ENCODE measurements around the gene WDR83. TPM values are rescaled to one million over a fixed set of nuclear protein-coding genes. Genes with fewer than 3 reads are reported as not detected.
A peak's percentile ranks its signal among the peaks of the same experiment; 100 is the strongest.
"Not testable (repeated sequence)": the region's sequence is repeated elsewhere in the genome, so short reads cannot be mapped to it uniquely, and the experiment has no call there.

The WDR83 gene
- total RNA-seq, 4 donors from 2014 or later = 1.5 to 24.7 (median 8.5) TPM

DNA sequence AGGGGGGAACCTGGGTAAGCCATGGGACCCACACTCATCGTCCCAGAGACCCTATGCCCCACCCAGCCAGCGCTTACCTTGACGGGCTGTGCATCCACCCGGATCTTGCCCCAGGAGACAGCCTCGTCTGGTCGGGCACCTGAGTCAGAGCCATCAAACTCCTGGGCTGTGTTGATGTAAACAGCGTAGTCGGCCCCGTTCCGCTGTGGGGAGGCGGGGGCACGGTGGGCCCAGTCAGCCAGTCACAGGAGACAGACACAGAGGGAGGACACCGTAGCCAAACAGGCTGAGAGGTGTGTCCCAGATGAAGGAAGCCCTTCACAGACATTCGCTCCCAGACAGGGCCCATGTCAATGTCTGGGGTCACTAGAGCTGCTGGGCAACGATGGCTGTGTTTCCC, 9.3 kb downstream of the WDR83 start:
- intact Hi-C loops (cut with DNase I; ENCODE audit: low total_unique reads) = no loop called here
- no peak for DNase-seq
- Histone ChIP-seq H3K4me1 (no peaks in the 10 kb centered on the region), H3K27me3 (no peaks in the 10 kb centered on the region), H3K9me3 (no peaks in the 10 kb centered on the region), H3K36me3 (no peaks in the 10 kb centered on the region), H3K4me3 (no peak overlapping the region), H3K27ac (no peak overlapping the region)
- TF ChIP-seq, protein P1, sequence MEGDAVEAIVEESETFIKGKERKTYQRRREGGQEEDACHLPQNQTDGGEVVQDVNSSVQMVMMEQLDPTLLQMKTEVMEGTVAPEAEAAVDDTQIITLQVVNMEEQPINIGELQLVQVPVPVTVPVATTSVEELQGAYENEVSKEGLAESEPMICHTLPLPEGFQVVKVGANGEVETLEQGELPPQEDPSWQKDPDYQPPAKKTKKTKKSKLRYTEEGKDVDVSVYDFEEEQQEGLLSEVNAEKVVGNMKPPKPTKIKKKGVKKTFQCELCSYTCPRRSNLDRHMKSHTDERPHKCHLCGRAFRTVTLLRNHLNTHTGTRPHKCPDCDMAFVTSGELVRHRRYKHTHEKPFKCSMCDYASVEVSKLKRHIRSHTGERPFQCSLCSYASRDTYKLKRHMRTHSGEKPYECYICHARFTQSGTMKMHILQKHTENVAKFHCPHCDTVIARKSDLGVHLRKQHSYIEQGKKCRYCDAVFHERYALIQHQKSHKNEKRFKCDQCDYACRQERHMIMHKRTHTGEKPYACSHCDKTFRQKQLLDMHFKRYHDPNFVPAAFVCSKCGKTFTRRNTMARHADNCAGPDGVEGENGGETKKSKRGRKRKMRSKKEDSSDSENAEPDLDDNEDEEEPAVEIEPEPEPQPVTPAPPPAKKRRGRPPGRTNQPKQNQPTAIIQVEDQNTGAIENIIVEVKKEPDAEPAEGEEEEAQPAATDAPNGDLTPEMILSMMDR (IDR thresholded peaks at IDR 0.05) = no peak
- no peak for TF ChIP-seq POLR2A (IDR thresholded peaks at IDR 0.05)

DNA sequence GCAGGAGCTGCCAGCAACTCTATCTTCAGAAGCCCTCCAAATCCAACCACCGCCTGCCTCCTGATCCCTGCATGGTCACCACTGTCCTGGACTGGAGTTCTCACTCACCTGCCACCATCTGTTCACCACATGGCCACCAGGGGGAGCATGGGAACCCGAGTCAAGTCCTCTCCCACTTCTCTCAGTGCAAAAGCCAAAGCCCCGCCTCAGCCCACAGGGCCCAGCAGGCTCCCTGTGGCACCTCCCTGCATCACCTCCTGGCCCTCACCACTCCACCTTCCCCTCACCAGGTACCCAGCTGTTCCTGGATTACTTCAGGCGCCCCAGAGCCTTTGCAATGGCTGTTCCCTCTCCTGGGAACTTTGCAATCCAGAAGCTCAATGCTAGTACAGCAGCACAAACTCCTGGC, 9.8 kb downstream of the WDR83 start:
- intact Hi-C loops (cut with DNase I; ENCODE audit: low total_unique reads) = no loop called here
- H3K36me3 ChIP-seq = no peaks in the 10 kb centered on the region
- no peaks in the 10 kb centered on the region for H3K9me3 ChIP-seq
- TF ChIP-seq, protein P1 (IDR thresholded peaks at IDR 0.05) = peak; percentile 69 to 73 (median 72)
- TF ChIP-seq POLR2A (IDR thresholded peaks at IDR 0.05) = no peak
- no peak overlapping the region for H3K4me3 ChIP-seq
- no peaks in the 10 kb centered on the region for H3K27me3 ChIP-seq
- peak; percentile 74 to 78 for DNase-seq
- H3K4me1 ChIP-seq = no peaks in the 10 kb centered on the region
- no peak overlapping the region for H3K27ac ChIP-seq

DNA sequence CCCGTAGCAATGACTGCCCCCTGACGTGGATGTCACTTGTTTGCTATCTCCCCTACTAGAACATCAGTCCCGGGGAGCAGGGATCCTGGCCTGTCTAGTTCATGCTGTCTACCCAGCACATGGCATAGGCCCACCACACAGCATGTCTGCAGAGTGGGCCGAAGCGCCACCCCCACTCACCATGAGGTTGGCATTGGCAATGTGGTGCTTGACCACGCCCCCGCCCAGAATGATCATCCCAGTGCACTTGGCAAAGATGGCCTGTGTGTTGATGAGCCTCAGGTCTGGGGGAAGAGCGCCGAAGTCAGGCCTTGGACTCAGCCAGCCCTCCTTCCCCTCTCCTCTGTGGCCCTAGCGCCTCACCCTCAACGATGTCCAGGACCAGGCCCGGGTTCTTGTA, 10.3 kb downstream of the WDR83 start:
- no peak for DNase-seq
- no peaks in the 10 kb centered on the region for H3K4me1 ChIP-seq
- intact Hi-C loops (cut with DNase I; ENCODE audit: low total_unique reads) = no loop called here
- H3K27ac ChIP-seq = no peak overlapping the region
- H3K4me3 ChIP-seq = no peak overlapping the region
- H3K9me3 ChIP-seq = no peaks in the 10 kb centered on the region
- no peaks in the 10 kb centered on the region for H3K36me3 ChIP-seq
- no peaks in the 10 kb centered on the region for H3K27me3 ChIP-seq
- TF ChIP-seq POLR2A (IDR thresholded peaks at IDR 0.05) = no peak
- TF ChIP-seq, protein P1 (IDR thresholded peaks at IDR 0.05) = no peak

DNA sequence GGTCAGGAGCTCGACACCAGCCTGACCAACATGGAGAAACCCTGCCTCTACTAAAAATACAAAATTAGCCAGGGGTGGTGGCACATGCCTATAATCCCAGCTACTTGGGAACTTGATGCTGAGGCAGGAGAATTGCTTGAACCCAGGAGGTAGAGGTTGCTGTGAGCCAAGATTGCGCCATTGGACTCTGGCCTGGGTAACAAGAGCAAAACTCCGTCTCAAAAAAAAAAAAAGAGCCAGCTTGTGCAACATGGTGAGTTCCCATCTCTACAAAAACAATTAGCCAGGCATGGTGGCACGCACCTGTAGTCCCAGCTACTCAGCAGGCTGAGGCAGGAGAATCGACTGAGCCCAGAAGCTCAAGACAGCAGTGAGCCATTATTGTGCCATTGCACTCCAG, 11.4 kb downstream of the WDR83 start:
- H3K27ac ChIP-seq; H3K27me3 ChIP-seq; H3K4me1 ChIP-seq; H3K36me3 ChIP-seq; H3K9me3 ChIP-seq; intact Hi-C loops (cut with DNase I; ENCODE audit: low total_unique reads); H3K4me3 ChIP-seq; DNase-seq: not testable (repeated sequence)

DNA sequence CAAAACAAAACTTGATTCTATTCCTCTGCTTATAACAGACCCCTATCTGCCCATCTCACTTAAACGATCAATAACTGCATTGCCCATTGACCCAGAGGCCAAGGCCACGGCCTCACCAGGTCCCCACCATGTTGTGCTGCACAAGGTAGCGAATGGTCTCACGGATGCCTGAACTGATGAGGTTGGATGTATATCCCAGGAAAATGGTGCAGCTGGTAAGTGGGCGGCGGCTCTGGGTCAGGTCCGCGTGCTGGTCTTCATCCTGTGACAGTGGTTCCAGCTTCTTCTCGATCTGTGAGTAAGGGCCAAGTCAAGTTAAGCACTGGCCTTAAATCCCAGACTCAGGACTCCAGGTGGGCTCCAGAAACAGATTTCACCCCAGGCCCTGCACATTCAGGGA, 13.4 kb downstream of the WDR83 start:
- no peaks in the 10 kb centered on the region for H3K4me1 ChIP-seq
- no peak overlapping the region for H3K4me3 ChIP-seq
- no peaks in the 10 kb centered on the region for H3K36me3 ChIP-seq
- no peaks in the 10 kb centered on the region for H3K27me3 ChIP-seq
- no peak overlapping the region for H3K27ac ChIP-seq
- intact Hi-C loops (cut with DNase I; ENCODE audit: low total_unique reads) = no loop called here
- no peak for DNase-seq
- TF ChIP-seq POLR2A (IDR thresholded peaks at IDR 0.05) = no peak
- TF ChIP-seq, protein P1 (IDR thresholded peaks at IDR 0.05) = no peak
- H3K9me3 ChIP-seq = no peaks in the 10 kb centered on the region

Measured in uterus (tissue), 4 donors.